ENCODE measurements around the gene PNPLA7. TPM values are rescaled to one million over a fixed set of nuclear protein-coding genes. Genes with fewer than 3 reads are reported as not detected.

Gene PNPLA7
- total RNA-seq, 1 experiment from 2014 or later: 0.90 TPM

- Histone ChIP-seq H3K9me3 (ENCODE audit: low read depth, low read length, poor library complexity, severe bottlenecking) (no peaks in the 10 kb centered on the region), H3K4me3 (ENCODE audit: low read depth, low read length, poor library complexity, severe bottlenecking) (no peak overlapping the region), H3K36me3 (ENCODE audit: insufficient read depth, low read length, poor library complexity, severe bottlenecking) (peaks cover 44% of the 10 kb centered on the region), H3K27me3 (replicated peaks; ENCODE audit: insufficient read depth, low read depth, low read length, poor library complexity) (no peaks in the 10 kb centered on the region), H3K4me1 (ENCODE audit: insufficient read depth, low read length, poor library complexity, severe bottlenecking) (no peaks in the 10 kb centered on the region), H3K27ac (ENCODE audit: low read depth, low read length, poor library complexity, severe bottlenecking) (no peak overlapping the region)
- intact Hi-C loops (cut with micrococcal nuclease; ENCODE audit: unreplicated experiment): no loop called here
- no peak for DNase-seq (ENCODE audit: low spot score)
- BruUV-seq (replicated peaks): no TSS peak
- POLR2A ChIA-PET (ENCODE audit: low non-redundant PET): no interaction called here
- no peak for TF ChIP-seq CTCF (conservative IDR thresholded peaks at IDR 0.05; ENCODE audit: low read depth, low read length)
- no peak for TF ChIP-seq EZH2 (IDR thresholded peaks at IDR 0.05; ENCODE audit: borderline replicate concordance, low read depth, low read length, poor library complexity, severe bottlenecking)
- CTCF ChIA-PET: no interaction called here
Observed at GRCh38 chr9:137558127-137558526, 7.9 kb upstream of the PNPLA7 start.

GRCh38 chr9:137556069-137556838, 6.1 kb upstream of the PNPLA7 start:
- peaks cover 7% of the 10 kb centered on the region for H3K4me1 ChIP-seq (ENCODE audit: insufficient read depth, low read length, poor library complexity, severe bottlenecking)
- POLR2A ChIA-PET (ENCODE audit: low non-redundant PET): interaction anchor here (0.7 kb wide), 1 partner anchor 62 kb away, joined by 3 read pairs; no protein-coding TSS in a partner anchor
- no peak overlapping the region for H3K4me3 ChIP-seq (ENCODE audit: low read depth, low read length, poor library complexity, severe bottlenecking)
- H3K36me3 ChIP-seq (ENCODE audit: insufficient read depth, low read length, poor library complexity, severe bottlenecking): peaks cover 40% of the 10 kb centered on the region
- TF ChIP-seq CTCF (conservative IDR thresholded peaks at IDR 0.05; ENCODE audit: low read depth, low read length) (no peak), EZH2 (IDR thresholded peaks at IDR 0.05; ENCODE audit: borderline replicate concordance, low read depth, low read length, poor library complexity, severe bottlenecking) (no peak)
- H3K27me3 ChIP-seq (replicated peaks; ENCODE audit: insufficient read depth, low read depth, low read length, poor library complexity): no peaks in the 10 kb centered on the region
- DNase-seq (ENCODE audit: low spot score): no peak
- intact Hi-C loops (cut with micrococcal nuclease; ENCODE audit: unreplicated experiment): no loop called here
- no peak overlapping the region for H3K27ac ChIP-seq (ENCODE audit: low read depth, low read length, poor library complexity, severe bottlenecking)
- no peaks in the 10 kb centered on the region for H3K9me3 ChIP-seq (ENCODE audit: low read depth, low read length, poor library complexity, severe bottlenecking)
- BruUV-seq (replicated peaks): no TSS peak
- CTCF ChIA-PET: no interaction called here

DNA sequence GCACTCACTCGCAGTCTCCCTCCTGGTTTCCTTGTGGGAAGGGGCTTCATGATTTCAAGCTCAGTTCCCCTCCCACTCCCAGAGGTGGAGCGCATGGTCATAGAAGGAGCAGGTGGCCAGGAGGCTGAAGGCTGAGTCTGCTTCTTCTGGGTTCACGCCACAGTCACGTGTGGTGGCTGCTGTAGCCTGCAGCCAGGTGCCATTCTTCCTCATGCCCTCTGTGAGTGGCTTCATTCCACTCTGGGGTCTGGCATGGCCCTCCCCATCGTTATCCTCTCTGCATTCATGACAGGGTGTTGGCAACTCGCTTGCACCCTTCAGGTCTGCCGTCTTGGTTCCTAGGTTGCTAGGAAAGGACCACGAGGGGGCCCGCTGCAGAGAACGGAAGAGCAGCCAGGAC, 5.0 kb upstream of the PNPLA7 start:
- H3K4me3 ChIP-seq (ENCODE audit: low read depth, low read length, poor library complexity, severe bottlenecking): no peak overlapping the region
- no peaks in the 10 kb centered on the region for H3K9me3 ChIP-seq (ENCODE audit: low read depth, low read length, poor library complexity, severe bottlenecking)
- CTCF ChIA-PET: no interaction called here
- POLR2A ChIA-PET (ENCODE audit: low non-redundant PET): no interaction called here
- TF ChIP-seq CTCF (conservative IDR thresholded peaks at IDR 0.05; ENCODE audit: low read depth, low read length): no peak
- no peak for TF ChIP-seq EZH2 (IDR thresholded peaks at IDR 0.05; ENCODE audit: borderline replicate concordance, low read depth, low read length, poor library complexity, severe bottlenecking)
- peaks cover 7% of the 10 kb centered on the region for H3K4me1 ChIP-seq (ENCODE audit: insufficient read depth, low read length, poor library complexity, severe bottlenecking)
- H3K27me3 ChIP-seq (replicated peaks; ENCODE audit: insufficient read depth, low read depth, low read length, poor library complexity): no peaks in the 10 kb centered on the region
- H3K36me3 ChIP-seq (ENCODE audit: insufficient read depth, low read length, poor library complexity, severe bottlenecking): peaks cover 39% of the 10 kb centered on the region
- no peak overlapping the region for H3K27ac ChIP-seq (ENCODE audit: low read depth, low read length, poor library complexity, severe bottlenecking)
- BruUV-seq (replicated peaks): TSS peak; percentile 30
- no peak for DNase-seq (ENCODE audit: low spot score)
- intact Hi-C loops (cut with micrococcal nuclease; ENCODE audit: unreplicated experiment): no loop called here
